IMR-90 (cell line): Measurements from ENCODE around the gene RAB14. TPM values are rescaled to one million over a fixed set of nuclear protein-coding genes. Genes with fewer than 3 reads are reported as not detected.
A peak's percentile ranks its signal among the peaks of the same experiment; 100 is the strongest.

Source experiments
- ATAC-seq: fragments of 200-7000 bp; cut with Tn5 transposase; 2 replicates; pipeline ENCODE4 v1.9.1; 2020; ENCODE audit warnings: low read depth, mild to moderate bottlenecking, moderate library complexity
- BruUV-seq: library from RNA; stranded (reverse); fragments of 400-500 nt; replicated peaks from 2 replicates; lab custom pipeline; 2021; lab: Mats Ljungman, UMichigan
- CTCF ChIA-PET: fragments of 300-600 bp; formaldehyde crosslinking; extraction: SDS; loops from one replicate; lab custom pipeline; 2021; ENCODE audit warnings: antibody characterized with exemption; lab: Yijun Ruan, JAX
- POLR2A ChIA-PET: fragments of 300-600 bp; sonication (Branson Sonifier 250); formaldehyde crosslinking; loops from one replicate; lab custom pipeline; 2022; ENCODE audit warnings: antibody characterized with exemption; ENCODE audit not compliant: unreplicated experiment; lab: Charles Lee
- DNase-seq: peaks from one replicate; pipeline ENCODE4 v3.0.0; 2013
- H2AFZ ChIP-seq: replicated peaks from 2 replicates; pipeline ENCODE3; 2013; ENCODE audit warnings: low read length, mild to moderate bottlenecking; ENCODE audit not compliant: poor library complexity
- H2AK5ac ChIP-seq: 2 replicates; pipeline ENCODE4 v1.6.1; 2013; ENCODE audit warnings: low read depth, low read length, inconsistent platforms
- H2AK9ac ChIP-seq: replicated peaks from 2 replicates; pipeline ENCODE3; 2013; ENCODE audit warnings: mild to moderate bottlenecking, low read depth, low read length, moderate library complexity; ENCODE audit not compliant: poor library complexity
- H2BK120ac ChIP-seq: 2 replicates; pipeline ENCODE4 v1.6.1; 2013; ENCODE audit warnings: low read depth, low read length, inconsistent platforms
- H2BK15ac ChIP-seq: 3 replicates; pipeline ENCODE4 v1.6.1; 2013; ENCODE audit warnings: low read depth, low read length, inconsistent platforms
- H2BK20ac ChIP-seq: 2 replicates; pipeline ENCODE4 v1.6.1; 2013; ENCODE audit warnings: low read depth, mild to moderate bottlenecking, inconsistent platforms, low read length, moderate library complexity
- H2BK5ac ChIP-seq: 2 replicates; pipeline ENCODE4 v1.6.1; 2013; ENCODE audit warnings: mild to moderate bottlenecking, low read depth, low read length, inconsistent platforms; ENCODE audit not compliant: poor library complexity, severe bottlenecking
- H3K14ac ChIP-seq: replicated peaks from 2 replicates; pipeline ENCODE4 v1.6.1; 2013; ENCODE audit warnings: low read depth, low read length, inconsistent platforms
- H3K18ac ChIP-seq: 2 replicates; pipeline ENCODE4 v1.6.1; 2013; ENCODE audit warnings: low read depth, low read length, control low read depth
- H3K23ac ChIP-seq: 2 replicates; pipeline ENCODE4 v1.6.1; 2013; ENCODE audit warnings: low read depth, low read length, inconsistent platforms
- H3K27ac ChIP-seq: 2 replicates; pipeline ENCODE4 v1.5.1; 2013; ENCODE audit warnings: mild to moderate bottlenecking, control low read depth, low read length; ENCODE audit not compliant: insufficient read depth
- H3K27me3 ChIP-seq: 2 replicates; pipeline ENCODE4 v1.6.1; 2013; ENCODE audit warnings: low read length; ENCODE audit not compliant: control insufficient read depth, insufficient read depth
- H3K36me3 ChIP-seq: 2 replicates; pipeline ENCODE4 v1.6.1; 2013; ENCODE audit warnings: low read length, mixed read lengths; ENCODE audit not compliant: control insufficient read depth, insufficient read depth
- H3K4ac ChIP-seq: 2 replicates; pipeline ENCODE4 v1.6.1; 2013; ENCODE audit warnings: low read depth, low read length, inconsistent platforms
- H3K4me1 ChIP-seq: 2 replicates; pipeline ENCODE4 v1.6.1; 2013; ENCODE audit warnings: low read length, mixed read lengths; ENCODE audit not compliant: control insufficient read depth, insufficient read depth
- H3K4me2 ChIP-seq: 2 replicates; pipeline ENCODE4 v1.6.1; 2013; ENCODE audit warnings: low read depth, mild to moderate bottlenecking, control low read depth, low read length, moderate library complexity
- H3K4me3 ChIP-seq: 2 replicates; pipeline ENCODE4 v1.5.1; 2013; ENCODE audit warnings: low read depth, mild to moderate bottlenecking, control low read depth, low read length, moderate library complexity; ENCODE audit not compliant: insufficient read depth
- H3K56ac ChIP-seq: 2 replicates; pipeline ENCODE4 v1.6.1; 2013; ENCODE audit warnings: low read length, inconsistent platforms; ENCODE audit not compliant: insufficient read depth; ENCODE audit errors: extremely low read depth
- H3K79me1 ChIP-seq, 2 experiments: 2 replicates each; pipeline ENCODE4 v1.6.1; 2013; ENCODE audit warnings: low read length in 2 of 2, inconsistent platforms in 1 of 2, low read depth in 1 of 2
- H3K9ac ChIP-seq: 2 replicates; pipeline ENCODE4 v1.6.1; 2013; ENCODE audit warnings: low read depth, low read length, control low read depth
- H3K9me1 ChIP-seq: 2 replicates; pipeline ENCODE4 v1.6.1; 2013; ENCODE audit warnings: low read length, inconsistent platforms; ENCODE audit not compliant: insufficient read depth
- H3K9me3 ChIP-seq: 2 replicates; pipeline ENCODE4 v1.6.1; 2013; ENCODE audit warnings: low read length; ENCODE audit not compliant: control insufficient read depth, insufficient read depth
- H4K20me1 ChIP-seq: 2 replicates; pipeline ENCODE4 v1.6.1; 2013; ENCODE audit warnings: low read length, inconsistent platforms; ENCODE audit not compliant: insufficient read depth
- H4K5ac ChIP-seq: 2 replicates; pipeline ENCODE4 v1.6.1; 2013; ENCODE audit warnings: mild to moderate bottlenecking, low read depth, low read length, control low read depth
- H4K8ac ChIP-seq, 2 experiments: 2 replicates each; pipeline ENCODE4 v1.6.1; 2013; ENCODE audit warnings: low read depth in 2 of 2, low read length in 2 of 2, control low read depth in 1 of 2, inconsistent platforms in 1 of 2
- H4K91ac ChIP-seq: 2 replicates; pipeline ENCODE4 v1.6.1; 2013; ENCODE audit warnings: low read depth, low read length, inconsistent platforms; ENCODE audit not compliant: insufficient read depth
- BHLHE40 ChIP-seq: fragments of 150-350 bp; IDR thresholded peaks from 2 replicates; pipeline ENCODE4 v1.6.1; 2016; ENCODE audit warnings: mild to moderate bottlenecking, low read depth, low read length
- CEBPB ChIP-seq: IDR thresholded peaks from 2 replicates; pipeline ENCODE4 v1.6.1; 2012; ENCODE audit warnings: low read depth, low read length, improper control_type of control experiment
- CHD1 ChIP-seq: IDR thresholded peaks from 2 replicates; pipeline ENCODE4 v1.6.1; 2012; ENCODE audit warnings: low read depth, low read length, improper control_type of control experiment
- CTCF ChIP-seq: conservative IDR thresholded peaks from 2 replicates; pipeline ENCODE4 v1.5.1; 2012; ENCODE audit warnings: mild to moderate bottlenecking, low read depth, low read length, improper control_type of control experiment
- ELK1 ChIP-seq: fragments of 150-350 bp; IDR thresholded peaks from 2 replicates; pipeline ENCODE4 v1.6.1; 2016; ENCODE audit warnings: low read depth, mild to moderate bottlenecking, low read length, moderate library complexity, borderline replicate concordance
- FOS ChIP-seq: fragments of 150-350 bp; IDR thresholded peaks from 2 replicates; pipeline ENCODE4 v1.6.1; 2016; ENCODE audit warnings: low read depth, low read length
- MAFK ChIP-seq: IDR thresholded peaks from 2 replicates; pipeline ENCODE4 v1.6.1; 2012; ENCODE audit warnings: low read depth, low read length, improper control_type of control experiment
- MAZ ChIP-seq: IDR thresholded peaks from 2 replicates; pipeline ENCODE4 v1.6.1; 2012; ENCODE audit warnings: low read depth, mild to moderate bottlenecking, low read length, improper control_type of control experiment, moderate library complexity, borderline replicate concordance
- MXI1 ChIP-seq: IDR thresholded peaks from 2 replicates; pipeline ENCODE4 v1.6.1; 2012; ENCODE audit warnings: low read depth, mild to moderate bottlenecking, low read length, moderate library complexity, borderline replicate concordance
- NFE2L2 ChIP-seq: fragments of 150-350 bp; IDR thresholded peaks from 2 replicates; pipeline ENCODE4 v1.6.1; 2016; ENCODE audit warnings: low read depth, mild to moderate bottlenecking, low read length
- POLR2A ChIP-seq: IDR thresholded peaks from 2 replicates; pipeline ENCODE4 v1.6.1; 2012; ENCODE audit warnings: mild to moderate bottlenecking, low read depth, low read length
- RAD21 ChIP-seq: IDR thresholded peaks from 2 replicates; pipeline ENCODE4 v1.6.1; 2012; ENCODE audit warnings: low read length, improper control_type of control experiment
- RCOR1 ChIP-seq: IDR thresholded peaks from 2 replicates; pipeline ENCODE4 v1.6.1; 2012; ENCODE audit warnings: mild to moderate bottlenecking, low read length, improper control_type of control experiment; ENCODE audit not compliant: insufficient replicate concordance
- RFX5 ChIP-seq: IDR thresholded peaks from 2 replicates; pipeline ENCODE4 v1.8.0; 2012; ENCODE audit warnings: low read depth, mild to moderate bottlenecking, low read length, moderate library complexity
- SMC3 ChIP-seq: fragments of 150-350 bp; IDR thresholded peaks from 2 replicates; pipeline ENCODE4 v1.6.1; 2016; ENCODE audit warnings: low read depth, mild to moderate bottlenecking, antibody characterized with exemption, low read length, moderate library complexity
- USF2 ChIP-seq: fragments of 150-350 bp; IDR thresholded peaks from 2 replicates; pipeline ENCODE4 v1.6.1; 2017; ENCODE audit warnings: mild to moderate bottlenecking, antibody characterized with exemption, low read length, low read depth
- WGBS, 2 experiments: methylation state at CpG; one replicate each; pipeline versions ENCODE4 v1.1.5 to v1.1.7; 2013; ENCODE audit warnings: missing lambda C conversion rate in 2 of 2; ENCODE audit not compliant: insufficient read length in 1 of 2; ENCODE audit errors: extremely low coverage in 2 of 2; 5-methylcytosine and 5-hydroxymethylcytosine counted together
- dilution Hi-C: fragments of 300-500 bp; cut with HindIII; formaldehyde crosslinking; loops from one replicate; pipeline ENCODE4 v1.14.3; 2018; ENCODE audit warnings: low sequenced_read_pairs; ENCODE audit not compliant: unreplicated experiment
- in situ Hi-C: fragments of 300-500 bp; cut with MboI; formaldehyde crosslinking; loops from 3 replicates; pipeline ENCODE4 v1.14.3; 2019; ENCODE audit warnings: low sequenced_read_pairs, inconsistent platforms, mixed read lengths
- intact Hi-C: fragments of 100-400 bp; cut with micrococcal nuclease; formaldehyde crosslinking; loops from 2 replicates; pipeline ENCODE4 v1.10.0; 2022
- polyA plus RNA-seq, 3 experiments: library from polyadenylated mRNA; depleted of rRNA; stranded (reverse); fragments of >200 nt; gene quantifications; 2 replicates each; pipeline ENCODE4 v1.2.3, GENCODE V29; 2012; ENCODE audit warnings: low replicate concordance in 1 of 3
- total RNA-seq: library from RNA; depleted of rRNA; stranded (reverse); fragments of >200 nt; gene quantifications from 2 replicates; pipeline ENCODE4 v1.2.3, GENCODE V29; 2012

RAB14 gene
- total and polyA plus RNA-seq, 2 of the 4 experiments (the other 2 are of a cell fraction) = 20.1 to 29.3 TPM

GRCh38 chr9:121173501-121173900, 28.2 kb downstream of the RAB14 start:
- POLR2A ChIA-PET = no interaction called here
- CTCF ChIA-PET = no interaction called here
- H3K4me3 ChIP-seq = no peak overlapping the region

More at GRCh38 chr9:121173501-121173900, 28.2 kb downstream of the RAB14 start:
- Histone ChIP-seq H3K4me2 (peak overlapping the region; percentile 18; the same call in 1 of the 2 replicates), H3K14ac (no peak overlapping the region), H3K27me3 (no peaks in the 10 kb centered on the region), H2BK15ac (no peak overlapping the region), H3K9me3 (no peaks in the 10 kb centered on the region), H2BK20ac (no peak overlapping the region), H3K27ac (no peak overlapping the region), H3K9ac (no peak overlapping the region), H4K8ac (no peak overlapping the region), H3K4me1 (peaks cover 5% of the 10 kb centered on the region; the same call in 1 of the 2 replicates), H3K56ac (no peak overlapping the region), H3K23ac (peak overlapping the region; percentile 45; the same call in 1 of the 2 replicates), H4K5ac (no peak overlapping the region), H2AK5ac (no peak overlapping the region), H3K9me1 (peaks cover 6% of the 10 kb centered on the region; the same call in 1 of the 2 replicates), H4K91ac (no peak overlapping the region), H3K4ac (no peak overlapping the region), H3K79me1 (peaks cover 8 to 21% of the 10 kb centered on the region in 2 experiments; a peak in 2 of 4 replicates), H2AFZ (no peak overlapping the region), H3K18ac (no peak overlapping the region), H2BK5ac (no peak overlapping the region), H4K20me1 (no peaks in the 10 kb centered on the region), H3K36me3 (peaks cover 25% of the 10 kb centered on the region), H2BK120ac (no peak overlapping the region), H2AK9ac (peak overlapping the region; percentile 56)
- no peak for TF ChIP-seq CTCF
- TF ChIP-seq RFX5 = no peak
- TF ChIP-seq MXI1 = no peak
- no peak for TF ChIP-seq BHLHE40
- TF ChIP-seq CEBPB = no peak
- no peak for TF ChIP-seq USF2
- TF ChIP-seq RAD21 = no peak
- TF ChIP-seq RCOR1 = no peak
- TF ChIP-seq POLR2A = no peak
- no peak for TF ChIP-seq CHD1
- TF ChIP-seq FOS = no peak
- no peak for TF ChIP-seq ELK1
- TF ChIP-seq NFE2L2 = no peak
- no peak for TF ChIP-seq MAFK
- TF ChIP-seq MAZ = no peak
- no peak for TF ChIP-seq SMC3
- 90% methylated on average over 2 of the region's 7 CpGs; no CpG with 5 or more reads in 1 of the 2 experiments for WGBS, 2 experiments
- dilution Hi-C loops (no loop called here), intact Hi-C loops (no loop called here), in situ Hi-C loops (no loop called here)
- ATAC-seq (0 out of 2 replicates have a peak, but pooled peaks have one; percentile 24), DNase-seq (peak; percentile 13)
- no TSS peak for BruUV-seq
